ENCODE measurements around the gene MIA. TPM values are rescaled to one million over a fixed set of nuclear protein-coding genes. Genes with fewer than 3 reads are reported as not detected.

The MIA gene
- total and polyA plus RNA-seq, 4 donors, result 0.42 to 0.44 TPM; not detected in 2

DNA sequence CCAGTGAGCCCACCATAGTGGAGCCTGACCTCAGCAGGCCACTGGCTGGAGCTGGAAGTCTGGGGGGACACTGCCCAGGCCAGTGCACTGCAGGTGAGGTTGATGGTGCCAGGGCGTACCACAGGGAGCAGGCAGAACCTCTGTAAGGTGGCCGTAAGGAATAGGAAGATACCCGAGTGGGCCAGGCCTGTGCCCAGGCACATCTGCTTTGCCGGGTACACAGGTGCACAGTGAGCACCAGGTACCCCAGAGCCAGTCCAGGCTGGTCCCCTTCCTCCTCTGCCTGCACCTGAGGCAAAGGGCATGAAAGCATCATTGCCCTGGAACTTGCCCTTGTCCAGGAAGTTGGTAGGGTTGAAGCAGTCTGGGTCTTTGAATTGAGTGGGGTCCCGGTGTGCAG, 33.2 kb downstream of the MIA start (continued):
- TF ChIP-seq EGR1 (IDR thresholded peaks at IDR 0.05; ENCODE audit: low read depth in 2 of 2) (no peak), REST (IDR thresholded peaks at IDR 0.05) (no peak)

DNA sequence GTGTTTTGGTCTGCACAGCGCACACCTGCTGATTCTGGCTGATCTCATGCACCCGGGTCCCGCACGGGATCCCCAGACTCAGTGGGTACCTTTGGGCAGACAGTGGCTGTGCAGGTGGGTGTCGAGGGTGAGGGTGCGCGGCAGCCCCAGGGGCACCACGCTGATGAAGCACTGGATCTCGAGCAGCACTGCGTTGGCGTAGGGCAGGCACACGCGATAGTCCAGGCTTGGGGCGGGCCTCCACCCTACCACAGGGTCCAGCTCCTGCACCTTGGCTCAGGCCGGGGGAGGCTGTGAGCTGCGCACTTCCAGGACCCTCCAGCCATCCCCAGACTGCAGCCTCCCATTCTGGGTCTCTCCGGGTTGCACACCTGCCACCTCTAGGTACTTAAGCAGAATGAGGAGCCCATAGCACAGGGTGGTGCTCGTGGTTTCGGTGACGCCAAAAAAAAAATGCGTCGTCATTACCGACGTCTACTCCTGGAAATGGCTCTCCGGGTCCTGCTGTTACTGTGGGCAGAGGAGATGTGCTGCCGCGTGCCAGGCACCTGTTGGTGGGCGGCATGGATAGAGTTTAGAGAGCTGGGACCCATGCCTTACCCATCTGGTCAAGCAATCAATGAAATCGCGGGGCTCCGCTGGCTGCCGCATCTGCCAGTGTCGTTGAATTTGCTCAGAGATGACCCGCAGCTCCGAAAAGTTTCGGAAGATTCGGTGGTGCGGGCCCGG, 34.2 kb downstream of the MIA start:
- DNase-seq (ENCODE audit: low spot score), result no peak
- Histone ChIP-seq H3K36me3 (ENCODE audit: control insufficient read depth in 4 of 4, insufficient read depth in 3 of 4, low read depth in 1 of 4, low read length in 3 of 4) (peaks cover 9 to 16% (median 11%) of the 10 kb centered on the region in 4 donors), H3K27ac (ENCODE audit: low read depth in 1 of 2, low read length in 2 of 2) (no peak overlapping the region)

More for the DNA sequence above, 34.2 kb downstream of the MIA start:
- no peaks in the 10 kb centered on the region for H3K9me3 ChIP-seq (ENCODE audit: control insufficient read depth in 4 of 4, low read length in 3 of 4)
- H3K4me1 ChIP-seq (ENCODE audit: control insufficient read depth in 4 of 4, insufficient read depth in 4 of 4, low read length in 3 of 4), result peaks cover 6 to 29% (median 21%) of the 10 kb centered on the region in 4 donors
- H3K27me3 ChIP-seq (ENCODE audit: control insufficient read depth in 4 of 4, insufficient read depth in 4 of 4, low read length in 3 of 4), result no peaks in the 10 kb centered on the region
- no peak overlapping the region for H3K4me3 ChIP-seq (ENCODE audit: low read depth in 1 of 3, low read length in 3 of 3)
- 95% methylated on average over 39 of the region's 39 CpGs for WGBS
- no peak overlapping the region for H3K9ac ChIP-seq (ENCODE audit: low read depth in 1 of 2, low read length in 2 of 2)
- TF ChIP-seq FOXA2 (IDR thresholded peaks at IDR 0.05), result no peak
- no peak for TF ChIP-seq REST (IDR thresholded peaks at IDR 0.05)
- no peak for TF ChIP-seq HNF4A (conservative IDR thresholded peaks at IDR 0.05)
- TF ChIP-seq RXRA (IDR thresholded peaks at IDR 0.05), result no peak
- TF ChIP-seq TAF1 (conservative IDR thresholded peaks at IDR 0.05), result no peak
- TF ChIP-seq GABPA (IDR thresholded peaks at IDR 0.05 in 1 of 2, conservative IDR thresholded peaks at IDR 0.05 in 1 of 2), result no peak
- no peak for TF ChIP-seq FOXA1 (IDR thresholded peaks at IDR 0.05)
- TF ChIP-seq CTCF (IDR thresholded peaks at IDR 0.05; ENCODE audit: low read depth, low read length, missing input control), result no peak
